Upper lobe of left lung (tissue), 4 donors: ENCODE measurements around the gene NFASC.

Experiments used
- POLR2A ChIP-seq, 4 donors: fragments of 450-650 bp; IDR thresholded peaks; one replicate each; pipeline ENCODE4 v1.5.1; 2016 to 2017; ENCODE audit warnings: antibody characterized with exemption in 4 of 4, mild to moderate bottlenecking in 2 of 4
- TF ChIP-seq, protein P1 (sequence below), 6 experiments: fragments of 450-650 bp in 4 of 6; fragments of 200-600 bp in 2 of 6; sonication (generic) in 2 of 6; IDR thresholded peaks; one replicate each; pipeline ENCODE4 v1.5.1; 2016 to 2019; ENCODE audit warnings: antibody characterized with exemption in 6 of 6

DNA sequence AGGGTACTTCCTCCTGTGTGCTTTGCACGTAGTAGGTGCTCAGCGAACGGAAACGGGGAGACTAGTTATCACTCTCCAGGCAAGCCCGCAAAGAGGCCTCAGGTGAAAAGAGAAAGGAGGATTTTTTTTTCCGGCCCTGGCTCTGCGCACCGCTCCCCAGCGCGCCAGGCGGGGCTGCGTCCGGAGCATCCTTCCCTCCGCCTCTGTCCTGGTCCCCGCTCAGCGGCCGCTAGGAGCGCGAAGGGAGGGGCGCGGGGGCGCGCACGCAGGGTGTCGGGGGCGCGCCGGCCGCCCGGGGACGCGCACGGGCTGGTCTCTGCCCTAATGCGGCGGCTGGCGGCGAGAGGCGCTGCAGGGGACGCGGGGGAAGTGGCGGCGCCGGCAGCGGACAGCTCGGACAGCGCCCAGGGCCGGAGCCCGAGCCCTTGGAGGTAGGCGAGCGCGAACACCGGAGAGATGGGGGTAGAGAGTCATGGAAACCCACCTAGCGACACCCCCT lies 42.3 kb upstream of the NFASC start:
- TF ChIP-seq POLR2A (IDR thresholded peaks at IDR 0.05): no peak
- TF ChIP-seq, protein P1, sequence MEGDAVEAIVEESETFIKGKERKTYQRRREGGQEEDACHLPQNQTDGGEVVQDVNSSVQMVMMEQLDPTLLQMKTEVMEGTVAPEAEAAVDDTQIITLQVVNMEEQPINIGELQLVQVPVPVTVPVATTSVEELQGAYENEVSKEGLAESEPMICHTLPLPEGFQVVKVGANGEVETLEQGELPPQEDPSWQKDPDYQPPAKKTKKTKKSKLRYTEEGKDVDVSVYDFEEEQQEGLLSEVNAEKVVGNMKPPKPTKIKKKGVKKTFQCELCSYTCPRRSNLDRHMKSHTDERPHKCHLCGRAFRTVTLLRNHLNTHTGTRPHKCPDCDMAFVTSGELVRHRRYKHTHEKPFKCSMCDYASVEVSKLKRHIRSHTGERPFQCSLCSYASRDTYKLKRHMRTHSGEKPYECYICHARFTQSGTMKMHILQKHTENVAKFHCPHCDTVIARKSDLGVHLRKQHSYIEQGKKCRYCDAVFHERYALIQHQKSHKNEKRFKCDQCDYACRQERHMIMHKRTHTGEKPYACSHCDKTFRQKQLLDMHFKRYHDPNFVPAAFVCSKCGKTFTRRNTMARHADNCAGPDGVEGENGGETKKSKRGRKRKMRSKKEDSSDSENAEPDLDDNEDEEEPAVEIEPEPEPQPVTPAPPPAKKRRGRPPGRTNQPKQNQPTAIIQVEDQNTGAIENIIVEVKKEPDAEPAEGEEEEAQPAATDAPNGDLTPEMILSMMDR (IDR thresholded peaks at IDR 0.05): peak in 2 of 6 experiments; percentile 5 to 33
